ENCODE results near the gene C2orf72.

GRCh38 chr2:231010201-231010730 lies 27.1 kb upstream of the C2orf72 start:
- TF ChIP-seq CTCF (IDR thresholded peaks at IDR 0.05) (no peak), POLR2A (IDR thresholded peaks at IDR 0.05) (no peak)

All from vagina (tissue), 2 donors.